HEK293 (cell line): ENCODE data around the gene ZDHHC14.
A peak's percentile ranks its signal among the peaks of the same experiment; 100 is the strongest.
"Not testable (repeated sequence)": the region's sequence is repeated elsewhere in the genome, so short reads cannot be mapped to it uniquely, and the experiment has no call there.

ENCODE experiments used
- CTCF ChIP-seq: fragments of 450-650 bp; formaldehyde crosslinking; IDR thresholded peaks from 2 replicates; pipeline ENCODE4 v1.5.1; 2016; ENCODE audit warnings: missing biosample characterization, missing genetic modification characterization
- KLF10 ChIP-seq: fragments of 450-650 bp; IDR thresholded peaks from 2 replicates; pipeline ENCODE4 v1.5.1; 2018; ENCODE audit warnings: missing biosample characterization, mild to moderate bottlenecking, missing genetic modification characterization
- PRDM1 ChIP-seq: fragments of 450-650 bp; formaldehyde crosslinking; IDR thresholded peaks from 2 replicates; pipeline ENCODE4; 2016; ENCODE audit warnings: missing biosample characterization, missing genetic modification characterization
- WT1 ChIP-seq: fragments of 450-650 bp; formaldehyde crosslinking; IDR thresholded peaks from 2 replicates; pipeline ENCODE4 v1.5.1; 2016; ENCODE audit warnings: missing biosample characterization, missing genetic modification characterization
- YY1 ChIP-seq: fragments of 450-650 bp; formaldehyde crosslinking; IDR thresholded peaks from 2 replicates; pipeline ENCODE4 v1.5.1; 2018; ENCODE audit warnings: missing biosample characterization, missing genetic modification characterization
- ZNF146 ChIP-seq: fragments of 450-650 bp; formaldehyde crosslinking; IDR thresholded peaks from 2 replicates; pipeline ENCODE4 v1.5.1; 2016; ENCODE audit warnings: missing biosample characterization, missing genetic modification characterization
- ZNF184 ChIP-seq: fragments of 450-650 bp; IDR thresholded peaks from 2 replicates; pipeline ENCODE4 v1.5.1; 2018; ENCODE audit warnings: missing biosample characterization, mild to moderate bottlenecking, missing genetic modification characterization
- ZNF292 ChIP-seq: fragments of 450-650 bp; formaldehyde crosslinking; IDR thresholded peaks from 2 replicates; pipeline ENCODE4 v1.5.1; 2016; ENCODE audit warnings: low read depth, missing biosample characterization, missing genetic modification characterization, borderline replicate concordance
- ZNF341 ChIP-seq: fragments of 450-650 bp; formaldehyde crosslinking; IDR thresholded peaks from 2 replicates; pipeline ENCODE4; 2016; ENCODE audit warnings: low read depth, missing biosample characterization, missing genetic modification characterization
- ZNF580 ChIP-seq: fragments of 450-650 bp; formaldehyde crosslinking; IDR thresholded peaks from 2 replicates; pipeline ENCODE4 v1.5.1; 2016; ENCODE audit warnings: missing biosample characterization, missing genetic modification characterization
- ZNF747 ChIP-seq: fragments of 450-650 bp; formaldehyde crosslinking; IDR thresholded peaks from 2 replicates; pipeline ENCODE4 v1.5.1; 2016; ENCODE audit warnings: missing biosample characterization, missing genetic modification characterization

- not testable (repeated sequence) for TF ChIP-seq ZNF184, CTCF, YY1, ZNF146, PRDM1, ZNF747, KLF10, WT1 (tag by site-specific recombination)
- TF ChIP-seq ZNF580 (tag by site-specific recombination) (0 out of 2 replicates have a peak, but pooled peaks have one; percentile 65), ZNF341 (tag by site-specific recombination) (peak; percentile 38; the same call in 1 of the 2 replicates), ZNF292 (tag by site-specific recombination) (peak; percentile 96)
Measured at GRCh38 chr6:157467339-157467738, 86.3 kb downstream of the ZDHHC14 start.
